ENCODE data around the gene SLC9A9.

DNA sequence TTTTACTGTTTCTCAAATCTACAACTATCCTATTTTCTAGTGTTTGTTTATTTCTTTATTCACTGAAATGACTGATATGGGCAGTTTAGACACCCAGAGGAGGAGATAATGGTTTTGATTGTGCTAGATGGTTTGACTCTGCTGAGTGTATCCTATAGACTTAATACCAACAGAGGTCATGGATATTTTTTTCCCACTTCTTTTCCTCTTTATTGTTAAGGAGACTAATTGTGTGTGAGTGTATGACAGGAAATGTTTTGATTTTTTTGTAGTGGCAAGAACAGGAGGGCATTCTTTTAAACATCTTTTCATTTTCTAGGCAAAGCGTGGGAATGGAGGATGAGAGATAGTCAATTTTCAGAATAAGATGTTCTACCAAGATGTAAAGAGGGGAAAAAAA is 505.2 kb downstream of the SLC9A9 start:
- TF ChIP-seq, protein P1, sequence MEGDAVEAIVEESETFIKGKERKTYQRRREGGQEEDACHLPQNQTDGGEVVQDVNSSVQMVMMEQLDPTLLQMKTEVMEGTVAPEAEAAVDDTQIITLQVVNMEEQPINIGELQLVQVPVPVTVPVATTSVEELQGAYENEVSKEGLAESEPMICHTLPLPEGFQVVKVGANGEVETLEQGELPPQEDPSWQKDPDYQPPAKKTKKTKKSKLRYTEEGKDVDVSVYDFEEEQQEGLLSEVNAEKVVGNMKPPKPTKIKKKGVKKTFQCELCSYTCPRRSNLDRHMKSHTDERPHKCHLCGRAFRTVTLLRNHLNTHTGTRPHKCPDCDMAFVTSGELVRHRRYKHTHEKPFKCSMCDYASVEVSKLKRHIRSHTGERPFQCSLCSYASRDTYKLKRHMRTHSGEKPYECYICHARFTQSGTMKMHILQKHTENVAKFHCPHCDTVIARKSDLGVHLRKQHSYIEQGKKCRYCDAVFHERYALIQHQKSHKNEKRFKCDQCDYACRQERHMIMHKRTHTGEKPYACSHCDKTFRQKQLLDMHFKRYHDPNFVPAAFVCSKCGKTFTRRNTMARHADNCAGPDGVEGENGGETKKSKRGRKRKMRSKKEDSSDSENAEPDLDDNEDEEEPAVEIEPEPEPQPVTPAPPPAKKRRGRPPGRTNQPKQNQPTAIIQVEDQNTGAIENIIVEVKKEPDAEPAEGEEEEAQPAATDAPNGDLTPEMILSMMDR (conservative IDR thresholded peaks at IDR 0.05 in 1 of 2, IDR thresholded peaks at IDR 0.05 in 1 of 2; ENCODE audit: low read depth in 1 of 2, low read length in 2 of 2), result no peak
- TF ChIP-seq EZH2 (IDR thresholded peaks at IDR 0.05; ENCODE audit: low read length, missing control alignments), result no peak

All from fibroblast of lung (primary cell).